HG02970 (cell line): Measurements from ENCODE around the gene COQ5.
"Not testable (repeated sequence)": the region's sequence is repeated elsewhere in the genome, so short reads cannot be mapped to it uniquely, and the experiment has no call there.

Experiments used
- ATAC-seq: cut with Tn5 transposase; IDR thresholded peaks from one replicate; pipeline ENCODE4 v1.9.1; 2021; ENCODE audit warnings: mild to moderate bottlenecking, moderate library complexity, moderate number of reproducible peaks; ENCODE audit not compliant: unreplicated experiment, low FRiP score

COQ5 gene

GRCh38 chr12:120530418-120530761 is 1.4 kb upstream of the COQ5 start:
- ATAC-seq: not testable (repeated sequence)

GRCh38 chr12:120529641-120530417 is 871 bp upstream of the COQ5 start:
- no peak for ATAC-seq

GRCh38 chr12:120522568-120522967 is 6.4 kb downstream of the COQ5 start:
- ATAC-seq: no peak

- not testable (repeated sequence) for ATAC-seq
Observed at GRCh38 chr12:120519324-120519723, 9.6 kb downstream of the COQ5 start.

- no peak for ATAC-seq
Observed at GRCh38 chr12:120515496-120515895, 13.5 kb downstream of the COQ5 start.

GRCh38 chr12:120514002-120514401 is 15.0 kb downstream of the COQ5 start:
- ATAC-seq: no peak

- no peak for ATAC-seq
Observed at GRCh38 chr12:120508537-120508936, 20.4 kb downstream of the COQ5 start.

- no peak for ATAC-seq
Observed at GRCh38 chr12:120504587-120504986, 24.4 kb downstream of the COQ5 start.

- no peak for ATAC-seq
Observed at GRCh38 chr12:120500581-120500980, 28.4 kb downstream of the COQ5 start.

- ATAC-seq: no peak
Observed at GRCh38 chr12:120498870-120499515, 30.0 kb downstream of the COQ5 start.

GRCh38 chr12:120497524-120498150 is 31.3 kb downstream of the COQ5 start:
- ATAC-seq: no peak

- ATAC-seq: peak; percentile 1
Observed at GRCh38 chr12:120496413-120497340, 32.3 kb downstream of the COQ5 start.

- ATAC-seq: peak; percentile 93
Observed at GRCh38 chr12:120495731-120496412, 33.1 kb downstream of the COQ5 start, which contains the start of gene DYNLL1. TSS of gene DYNLL1 (plus strand) at chr12:120496113. CDS start at chr12:120496422, 309 bp downstream.

- no peak for ATAC-seq
Observed at GRCh38 chr12:120495186-120495730, 33.7 kb downstream of the COQ5 start.

GRCh38 chr12:120490833-120491512 is 38.0 kb downstream of the COQ5 start:
- ATAC-seq: no peak

GRCh38 chr12:120490325-120490724 is 38.6 kb downstream of the COQ5 start:
- no peak for ATAC-seq

- ATAC-seq: no peak
Observed at GRCh38 chr12:120489018-120489417, 39.9 kb downstream of the COQ5 start.

- no peak for ATAC-seq
Observed at GRCh38 chr12:120488057-120488640, 40.8 kb downstream of the COQ5 start.

GRCh38 chr12:120487552-120487951 is 41.4 kb downstream of the COQ5 start:
- not testable (repeated sequence) for ATAC-seq
